ENCODE measurements around the gene GDI1.
A peak's percentile ranks its signal among the peaks of the same experiment; 100 is the strongest.

Gene GDI1

GRCh38 chrX:154428176-154429171 lies 8.5 kb upstream of the GDI1 start, which contains the start of gene ATP6AP1:
Gene ATP6AP1 (plus strand): TSS chrX:154428677. CDS start chrX:154428693, 16 bp downstream.
- ATAC-seq = peak; percentile 98
- no peak for TF ChIP-seq ZNF70 (CRISPR knock-in tag; IDR thresholded peaks at IDR 0.05)

- ATAC-seq = no peak
- TF ChIP-seq TSHZ2 (CRISPR knock-in tag; IDR thresholded peaks at IDR 0.05) = no peak
- no peak for TF ChIP-seq TOX (CRISPR knock-in tag; IDR thresholded peaks at IDR 0.05; ENCODE audit: borderline replicate concordance)
- TF ChIP-seq ZNF565 (CRISPR knock-in tag; conservative IDR thresholded peaks at IDR 0.05; ENCODE audit: low read depth) = no peak
- TF ChIP-seq ARNTL (CRISPR knock-in tag; IDR thresholded peaks at IDR 0.05; ENCODE audit: borderline replicate concordance, low read depth) = no peak
- TF ChIP-seq, protein P1, sequence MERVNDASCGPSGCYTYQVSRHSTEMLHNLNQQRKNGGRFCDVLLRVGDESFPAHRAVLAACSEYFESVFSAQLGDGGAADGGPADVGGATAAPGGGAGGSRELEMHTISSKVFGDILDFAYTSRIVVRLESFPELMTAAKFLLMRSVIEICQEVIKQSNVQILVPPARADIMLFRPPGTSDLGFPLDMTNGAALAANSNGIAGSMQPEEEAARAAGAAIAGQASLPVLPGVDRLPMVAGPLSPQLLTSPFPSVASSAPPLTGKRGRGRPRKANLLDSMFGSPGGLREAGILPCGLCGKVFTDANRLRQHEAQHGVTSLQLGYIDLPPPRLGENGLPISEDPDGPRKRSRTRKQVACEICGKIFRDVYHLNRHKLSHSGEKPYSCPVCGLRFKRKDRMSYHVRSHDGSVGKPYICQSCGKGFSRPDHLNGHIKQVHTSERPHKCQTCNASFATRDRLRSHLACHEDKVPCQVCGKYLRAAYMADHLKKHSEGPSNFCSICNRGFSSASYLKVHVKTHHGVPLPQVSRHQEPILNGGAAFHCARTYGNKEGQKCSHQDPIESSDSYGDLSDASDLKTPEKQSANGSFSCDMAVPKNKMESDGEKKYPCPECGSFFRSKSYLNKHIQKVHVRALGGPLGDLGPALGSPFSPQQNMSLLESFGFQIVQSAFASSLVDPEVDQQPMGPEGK (CRISPR knock-in tag; IDR thresholded peaks at IDR 0.05; ENCODE audit: borderline replicate concordance) = no peak
- no peak for TF ChIP-seq ZNF70 (CRISPR knock-in tag; IDR thresholded peaks at IDR 0.05)
- no peak for TF ChIP-seq ZC3H10 (CRISPR knock-in tag; IDR thresholded peaks at IDR 0.05)
- no peak for TF ChIP-seq ZFP3 (CRISPR knock-in tag; IDR thresholded peaks at IDR 0.05)
- TF ChIP-seq CREB5 (CRISPR knock-in tag; IDR thresholded peaks at IDR 0.05; ENCODE audit: low read depth) = no peak
- TF ChIP-seq BACH2 (CRISPR knock-in tag; IDR thresholded peaks at IDR 0.05; ENCODE audit: borderline replicate concordance) = no peak
- TF ChIP-seq, protein P2, sequence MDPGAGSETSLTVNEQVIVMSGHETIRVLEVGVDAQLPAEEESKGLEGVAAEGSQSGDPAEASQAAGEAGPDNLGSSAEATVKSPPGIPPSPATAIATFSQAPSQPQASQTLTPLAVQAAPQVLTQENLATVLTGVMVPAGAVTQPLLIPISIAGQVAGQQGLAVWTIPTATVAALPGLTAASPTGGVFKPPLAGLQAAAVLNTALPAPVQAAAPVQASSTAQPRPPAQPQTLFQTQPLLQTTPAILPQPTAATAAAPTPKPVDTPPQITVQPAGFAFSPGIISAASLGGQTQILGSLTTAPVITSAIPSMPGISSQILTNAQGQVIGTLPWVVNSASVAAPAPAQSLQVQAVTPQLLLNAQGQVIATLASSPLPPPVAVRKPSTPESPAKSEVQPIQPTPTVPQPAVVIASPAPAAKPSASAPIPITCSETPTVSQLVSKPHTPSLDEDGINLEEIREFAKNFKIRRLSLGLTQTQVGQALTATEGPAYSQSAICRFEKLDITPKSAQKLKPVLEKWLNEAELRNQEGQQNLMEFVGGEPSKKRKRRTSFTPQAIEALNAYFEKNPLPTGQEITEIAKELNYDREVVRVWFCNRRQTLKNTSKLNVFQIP (CRISPR knock-in tag; IDR thresholded peaks at IDR 0.05; ENCODE audit: borderline replicate concordance, low read depth) = no peak
- TF ChIP-seq GLIS3 (CRISPR knock-in tag; IDR thresholded peaks at IDR 0.05) = no peak
- TF ChIP-seq PPARA (CRISPR knock-in tag; IDR thresholded peaks at IDR 0.05; ENCODE audit: borderline replicate concordance) = no peak
- no peak for TF ChIP-seq TCF4 (CRISPR knock-in tag; IDR thresholded peaks at IDR 0.05; ENCODE audit: borderline replicate concordance)
- no peak for TF ChIP-seq ZNF8 (CRISPR knock-in tag; IDR thresholded peaks at IDR 0.05)
- no peak for TF ChIP-seq OSR1 (CRISPR knock-in tag; IDR thresholded peaks at IDR 0.05)
- TF ChIP-seq SNAI2 (CRISPR knock-in tag; IDR thresholded peaks at IDR 0.05) = no peak
These were observed 7.2 kb upstream of the GDI1 start for GRCh38 chrX:154429711-154430110.

GRCh38 chrX:154430479-154430878 lies 6.5 kb upstream of the GDI1 start:
- ATAC-seq = no peak
- TF ChIP-seq OSR1 (CRISPR knock-in tag; IDR thresholded peaks at IDR 0.05) = no peak
- no peak for TF ChIP-seq ZNF70 (CRISPR knock-in tag; IDR thresholded peaks at IDR 0.05)
- TF ChIP-seq ARNTL (CRISPR knock-in tag; IDR thresholded peaks at IDR 0.05; ENCODE audit: borderline replicate concordance, low read depth) = no peak
- TF ChIP-seq ZNF8 (CRISPR knock-in tag; IDR thresholded peaks at IDR 0.05) = no peak

- ATAC-seq = no peak
- TF ChIP-seq CSRNP3 (CRISPR knock-in tag; IDR thresholded peaks at IDR 0.05) (no peak), OSR1 (CRISPR knock-in tag; IDR thresholded peaks at IDR 0.05) (no peak), ZNF565 (CRISPR knock-in tag; conservative IDR thresholded peaks at IDR 0.05; ENCODE audit: low read depth) (no peak), TCF4 (CRISPR knock-in tag; IDR thresholded peaks at IDR 0.05; ENCODE audit: borderline replicate concordance) (no peak), ZNF70 (CRISPR knock-in tag; IDR thresholded peaks at IDR 0.05) (no peak), ARNTL (CRISPR knock-in tag; IDR thresholded peaks at IDR 0.05; ENCODE audit: borderline replicate concordance, low read depth) (no peak), PPARA (CRISPR knock-in tag; IDR thresholded peaks at IDR 0.05; ENCODE audit: borderline replicate concordance) (no peak), RARB (CRISPR knock-in tag; IDR thresholded peaks at IDR 0.05) (no peak), ZFP3 (CRISPR knock-in tag; IDR thresholded peaks at IDR 0.05) (no peak), CREB5 (CRISPR knock-in tag; IDR thresholded peaks at IDR 0.05; ENCODE audit: low read depth) (no peak), TSHZ2 (CRISPR knock-in tag; IDR thresholded peaks at IDR 0.05) (no peak)
These were observed 6.0 kb upstream of the GDI1 start for GRCh38 chrX:154430916-154431315.

Data from SK-N-SH treated with all-trans-retinoic acid at 6 μM for 48 hours (cell line).